ENCODE measurements around the gene MRPL14. TPM values are rescaled to one million over a fixed set of nuclear protein-coding genes. Genes with fewer than 3 reads are reported as not detected.

The MRPL14 gene
- total and polyA plus RNA-seq, 3 donors from 2014 or later = 47.6 to 86.5 (median 53.5) TPM

- no peak for TF ChIP-seq POLR2A (IDR thresholded peaks at IDR 0.05)
- TF ChIP-seq, protein P1, sequence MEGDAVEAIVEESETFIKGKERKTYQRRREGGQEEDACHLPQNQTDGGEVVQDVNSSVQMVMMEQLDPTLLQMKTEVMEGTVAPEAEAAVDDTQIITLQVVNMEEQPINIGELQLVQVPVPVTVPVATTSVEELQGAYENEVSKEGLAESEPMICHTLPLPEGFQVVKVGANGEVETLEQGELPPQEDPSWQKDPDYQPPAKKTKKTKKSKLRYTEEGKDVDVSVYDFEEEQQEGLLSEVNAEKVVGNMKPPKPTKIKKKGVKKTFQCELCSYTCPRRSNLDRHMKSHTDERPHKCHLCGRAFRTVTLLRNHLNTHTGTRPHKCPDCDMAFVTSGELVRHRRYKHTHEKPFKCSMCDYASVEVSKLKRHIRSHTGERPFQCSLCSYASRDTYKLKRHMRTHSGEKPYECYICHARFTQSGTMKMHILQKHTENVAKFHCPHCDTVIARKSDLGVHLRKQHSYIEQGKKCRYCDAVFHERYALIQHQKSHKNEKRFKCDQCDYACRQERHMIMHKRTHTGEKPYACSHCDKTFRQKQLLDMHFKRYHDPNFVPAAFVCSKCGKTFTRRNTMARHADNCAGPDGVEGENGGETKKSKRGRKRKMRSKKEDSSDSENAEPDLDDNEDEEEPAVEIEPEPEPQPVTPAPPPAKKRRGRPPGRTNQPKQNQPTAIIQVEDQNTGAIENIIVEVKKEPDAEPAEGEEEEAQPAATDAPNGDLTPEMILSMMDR (IDR thresholded peaks at IDR 0.05) = no peak
- Histone ChIP-seq H3K4me3 (no peak overlapping the region), H3K27me3 (no peaks in the 10 kb centered on the region), H3K9me3 (no peaks in the 10 kb centered on the region), H3K27ac (no peak overlapping the region), H3K4me1 (no peaks in the 10 kb centered on the region), H3K36me3 (ENCODE audit: low read depth, missing control alignments) (no peaks in the 10 kb centered on the region)
- intact Hi-C loops (cut with DNase I; ENCODE audit: low total_unique reads) = no loop called here
- 83 to 84% methylated on average over 8 of the region's 8 CpGs for WGBS, 2 donors
- DNase-seq = no peak
Measured at GRCh38 chr6:44162876-44163625, 35.8 kb upstream of the MRPL14 start.

DNA sequence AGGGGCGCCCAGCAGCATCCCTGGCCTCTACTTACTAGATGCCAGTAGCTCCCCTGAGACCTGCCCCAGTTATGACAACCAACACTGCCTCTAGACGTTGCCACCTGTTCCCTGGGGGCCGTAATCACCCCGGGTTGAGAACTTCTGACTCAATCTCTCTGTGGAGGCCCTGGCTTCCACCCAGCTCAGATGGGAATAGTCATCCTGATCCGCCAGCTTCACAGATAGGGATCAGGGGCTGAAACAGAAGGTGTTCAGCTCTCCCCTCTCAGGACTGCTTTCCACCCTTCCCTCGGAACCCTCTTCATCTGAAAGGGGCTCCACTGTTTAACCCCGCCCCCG is 34.7 kb upstream of the MRPL14 start:
- 72 to 76% methylated on average over 8 of the region's 8 CpGs for WGBS, 2 donors
- Histone ChIP-seq H3K27me3 (no peaks in the 10 kb centered on the region), H3K9me3 (no peaks in the 10 kb centered on the region), H3K4me1 (no peaks in the 10 kb centered on the region), H3K27ac (no peak overlapping the region), H3K36me3 (ENCODE audit: low read depth, missing control alignments) (no peaks in the 10 kb centered on the region), H3K4me3 (no peak overlapping the region)
- TF ChIP-seq, protein P1 (IDR thresholded peaks at IDR 0.05) = no peak
- no peak for TF ChIP-seq POLR2A (IDR thresholded peaks at IDR 0.05)
- intact Hi-C loops (cut with DNase I; ENCODE audit: low total_unique reads) = no loop called here
- no peak for DNase-seq

DNA sequence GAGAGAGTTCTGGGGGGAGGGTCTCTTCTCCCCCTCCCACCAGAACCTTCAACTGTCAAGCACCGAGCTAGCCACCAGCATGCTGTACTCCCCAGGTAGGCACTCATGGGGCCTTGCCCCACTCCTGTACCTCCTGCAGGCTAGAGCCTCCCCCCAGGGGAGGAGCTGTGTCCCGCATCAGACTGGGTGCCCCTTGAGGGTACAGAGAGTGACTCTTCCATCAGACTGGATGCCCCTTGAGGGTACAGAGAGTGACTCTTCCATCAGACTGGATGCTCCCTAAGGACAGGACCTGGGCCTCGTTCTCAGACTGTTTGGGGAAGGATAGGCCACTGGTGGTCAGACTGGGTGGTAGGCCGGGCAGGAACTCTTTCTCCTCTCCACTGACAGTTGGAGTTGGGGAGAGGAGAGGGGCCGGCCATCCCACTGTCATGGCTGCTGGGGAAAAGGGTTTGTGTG is 31.5 kb upstream of the MRPL14 start, which contains the start of gene CAPN11:
Gene CAPN11, plus strand, starts transcription at position 51 of the 459 bp plus-strand sequence. Its CDS starts 29 bp downstream, at position 80.
- no peaks in the 10 kb centered on the region for H3K36me3 ChIP-seq (ENCODE audit: low read depth, missing control alignments)
- H3K4me1 ChIP-seq = peaks cover 3% of the 10 kb centered on the region
- no peak within 1 kb of the TSS for H3K27ac ChIP-seq
- DNase-seq = no peak
- no peaks in the 10 kb centered on the region for H3K27me3 ChIP-seq
- no peak within 1 kb of the TSS for H3K4me3 ChIP-seq
- TF ChIP-seq, protein P1 (IDR thresholded peaks at IDR 0.05) = no peak
- no peak for TF ChIP-seq POLR2A (IDR thresholded peaks at IDR 0.05)
- WGBS, 2 donors = 65 to 94% methylated on average over 4 to 5 of the region's 5 CpGs
- H3K9me3 ChIP-seq = no peaks in the 10 kb centered on the region
- intact Hi-C loops (cut with DNase I; ENCODE audit: low total_unique reads) = no loop called here

DNA sequence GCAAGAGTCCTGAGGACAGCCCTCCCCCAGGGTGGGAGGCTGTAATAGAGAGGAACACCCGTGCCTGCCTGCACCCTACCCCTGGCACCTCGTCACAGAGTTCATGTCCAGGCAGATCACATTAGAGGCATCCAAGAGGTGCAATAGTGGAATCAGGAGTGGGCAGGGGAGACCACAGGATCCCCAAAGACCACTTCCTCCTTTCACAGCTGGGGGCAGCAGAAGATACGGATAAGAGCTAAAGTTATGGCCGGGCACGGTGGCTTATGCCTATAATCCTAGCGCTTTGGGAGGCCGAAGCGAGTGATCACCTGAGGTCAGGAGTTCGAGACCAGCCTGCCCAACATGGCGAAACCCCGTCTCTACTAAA is 29.9 kb upstream of the MRPL14 start:
- 88 to 94% methylated on average over 5 to 11 of the region's 11 CpGs for WGBS, 2 donors
- intact Hi-C loops (cut with DNase I; ENCODE audit: low total_unique reads) = no loop called here
- no peak overlapping the region for H3K4me3 ChIP-seq
- H3K27ac ChIP-seq = no peak overlapping the region
- no peaks in the 10 kb centered on the region for H3K27me3 ChIP-seq
- TF ChIP-seq POLR2A (IDR thresholded peaks at IDR 0.05) = no peak
- H3K36me3 ChIP-seq (ENCODE audit: low read depth, missing control alignments) = no peaks in the 10 kb centered on the region
- peaks cover 3% of the 10 kb centered on the region for H3K4me1 ChIP-seq
- H3K9me3 ChIP-seq = no peaks in the 10 kb centered on the region
- no peak for DNase-seq

GRCh38 chr6:44156494-44157151 is 29.4 kb upstream of the MRPL14 start:
- Histone ChIP-seq H3K9me3 (no peaks in the 10 kb centered on the region), H3K4me1 (peaks cover 3% of the 10 kb centered on the region), H3K4me3 (no peak overlapping the region), H3K36me3 (ENCODE audit: low read depth, missing control alignments) (no peaks in the 10 kb centered on the region), H3K27ac (no peak overlapping the region), H3K27me3 (no peaks in the 10 kb centered on the region)
- no peak for DNase-seq
- WGBS, 2 donors = 86 to 89% methylated on average over 9 of the region's 9 CpGs
- intact Hi-C loops (cut with DNase I; ENCODE audit: low total_unique reads) = no loop called here
- TF ChIP-seq, protein P1 (IDR thresholded peaks at IDR 0.05) = no peak
- TF ChIP-seq POLR2A (IDR thresholded peaks at IDR 0.05) = no peak

Data from testis (tissue), 3 donors.